CD4-positive, alpha-beta T cell treated with Interferon alpha-2 for 1 hour (primary cell): ENCODE measurements around the gene SIGLEC12.
"Not testable (repeated sequence)": the region's sequence is repeated elsewhere in the genome, so short reads cannot be mapped to it uniquely, and the experiment has no call there.

Source experiments
- DNase-seq, 2 donors: peaks; one replicate each; pipeline ENCODE4 v3.0.0-alpha.2; 2020 to 2022

The SIGLEC12 gene

DNA sequence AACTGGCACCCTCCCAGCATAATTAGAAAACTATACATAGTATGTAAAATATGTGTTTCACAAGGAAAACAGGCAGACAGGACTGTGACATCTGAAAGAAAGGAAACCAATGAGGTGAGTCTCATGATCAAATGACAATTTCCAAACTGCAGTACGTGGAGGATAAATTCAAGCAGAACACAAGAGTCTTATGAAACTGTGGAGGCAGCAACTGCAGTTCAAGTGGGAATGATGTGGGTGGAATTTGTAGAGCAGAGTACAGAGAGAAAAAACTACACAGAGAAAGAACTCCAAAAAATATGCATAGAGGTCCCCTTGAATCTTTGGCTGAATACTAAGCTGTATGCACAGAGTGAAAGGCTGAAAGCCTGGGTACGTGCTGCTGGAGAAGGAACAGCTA lies 20.2 kb upstream of the SIGLEC12 start:
- no peak for DNase-seq

GRCh38 chr19:51521357-51521756 lies 19.8 kb upstream of the SIGLEC12 start:
- DNase-seq, result no peak

DNA sequence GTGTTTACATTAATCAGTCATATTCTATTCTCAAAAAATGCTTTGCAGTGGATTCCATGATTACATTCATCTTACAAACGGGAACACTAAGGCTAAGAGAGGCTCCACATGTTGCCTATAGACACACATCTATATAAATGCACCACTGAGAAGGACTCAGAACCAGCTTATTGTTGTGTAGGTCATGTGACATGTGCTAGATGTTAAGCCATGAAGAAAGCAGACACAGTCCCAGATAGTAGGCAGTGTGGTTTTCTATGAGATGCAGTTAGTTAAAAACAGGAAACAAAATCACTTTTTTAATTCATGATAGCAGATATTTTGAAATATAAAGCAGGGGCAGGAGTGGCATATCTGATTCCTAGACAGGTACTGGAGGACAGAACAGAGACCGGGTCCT lies 19.1 kb upstream of the SIGLEC12 start:
- DNase-seq, result no peak

DNA sequence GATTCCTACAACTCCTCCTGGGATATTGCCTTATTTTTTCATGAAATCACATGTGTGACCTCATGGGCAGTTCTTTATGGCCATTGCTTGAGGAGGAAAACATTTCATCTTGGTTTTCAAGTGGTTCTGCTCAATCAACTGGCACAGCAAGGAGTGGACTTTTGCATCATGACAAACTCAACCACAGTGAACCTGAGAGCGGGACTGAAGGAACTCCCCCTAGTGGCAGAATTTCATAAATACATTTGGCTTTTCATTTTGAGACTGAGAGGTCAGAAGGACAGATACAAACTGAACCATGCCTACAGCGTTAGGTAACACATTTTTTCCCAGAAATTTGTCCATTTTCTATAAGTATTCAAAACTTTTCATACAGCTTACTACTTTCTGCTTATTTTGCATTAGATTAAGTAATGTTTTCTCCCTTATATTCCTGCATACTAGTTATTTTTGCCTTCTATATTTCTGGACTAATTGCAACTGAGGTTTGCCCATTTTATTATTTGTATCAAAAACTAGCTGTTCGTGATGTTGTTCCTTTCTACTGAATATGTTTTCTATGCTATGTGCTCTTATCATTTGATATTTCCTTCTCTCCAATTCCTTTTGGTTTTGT lies 13.4 kb upstream of the SIGLEC12 start:
- DNase-seq, result peak in 1 of 2 donors; percentile 60

GRCh38 chr19:51513968-51514367 lies 12.4 kb upstream of the SIGLEC12 start:
- DNase-seq, result no peak

- peak in 1 of 2 donors; percentile 24 for DNase-seq
These were observed 9.8 kb upstream of the SIGLEC12 start for GRCh38 chr19:51511353-51511752.

DNA sequence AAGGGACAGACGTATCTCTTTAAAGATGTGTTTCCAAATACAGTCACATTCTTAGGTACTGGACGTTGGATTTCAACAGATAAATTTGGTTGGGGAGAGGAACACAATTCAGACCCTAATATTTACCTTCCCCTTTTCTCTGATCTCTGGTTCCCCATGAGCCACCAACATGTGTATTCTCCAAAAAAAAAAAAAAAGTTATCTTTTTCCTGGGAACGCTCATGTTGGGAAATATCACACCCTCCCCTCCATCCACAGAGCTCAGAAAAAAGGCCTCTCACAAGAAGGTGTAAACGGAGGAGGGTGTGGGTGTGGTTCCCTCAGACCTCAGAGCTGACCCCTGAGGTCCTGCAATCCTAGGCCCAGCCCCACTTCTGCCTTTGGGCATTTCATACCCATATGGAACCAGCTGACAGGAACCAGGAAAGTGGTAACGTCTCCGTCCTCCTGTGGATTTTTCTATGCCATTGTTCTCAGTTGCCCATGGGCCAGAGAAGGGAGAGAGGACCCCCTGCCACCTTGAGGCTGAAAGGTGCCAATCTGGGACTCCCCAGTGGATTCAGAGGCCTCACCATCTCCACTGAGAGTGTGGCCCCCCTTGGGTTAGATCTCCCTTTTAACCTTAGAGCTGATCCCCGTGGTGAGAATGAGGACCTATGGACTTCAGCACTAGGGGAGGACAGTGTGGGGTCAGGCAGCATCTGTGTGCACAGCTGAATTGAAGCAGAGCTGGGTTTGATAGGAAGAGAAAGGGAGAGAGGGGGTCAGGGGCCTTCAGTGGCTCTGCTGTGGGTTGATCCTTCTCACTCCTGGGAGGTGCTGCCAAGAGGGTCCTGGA lies 8.4 kb upstream of the SIGLEC12 start:
- DNase-seq, result no peak

GRCh38 chr19:51508059-51508733 lies 6.6 kb upstream of the SIGLEC12 start:
- no peak for DNase-seq

DNA sequence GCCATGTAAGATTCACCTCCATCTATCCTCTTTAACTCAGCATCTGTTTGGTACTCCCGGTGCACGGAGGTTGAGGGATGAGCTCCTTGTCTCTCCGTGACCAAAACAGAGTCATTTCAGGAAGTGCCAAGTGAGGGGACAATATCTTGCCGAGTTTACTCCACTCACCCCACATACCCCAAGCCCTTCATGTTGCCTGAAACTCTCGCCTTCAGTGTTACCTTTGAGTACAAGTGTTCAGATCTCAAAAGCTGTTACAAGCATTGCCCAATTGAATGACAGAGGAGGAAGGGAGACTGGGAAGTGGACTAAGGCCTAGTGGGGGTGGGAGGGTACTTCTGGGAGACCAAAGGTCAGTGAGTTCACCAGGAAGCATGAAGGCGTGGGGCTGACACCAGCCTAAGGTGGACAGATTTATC lies 6.0 kb upstream of the SIGLEC12 start:
- DNase-seq, result no peak

- no peak for DNase-seq
These were observed 5.6 kb upstream of the SIGLEC12 start for GRCh38 chr19:51507192-51507591.

DNA sequence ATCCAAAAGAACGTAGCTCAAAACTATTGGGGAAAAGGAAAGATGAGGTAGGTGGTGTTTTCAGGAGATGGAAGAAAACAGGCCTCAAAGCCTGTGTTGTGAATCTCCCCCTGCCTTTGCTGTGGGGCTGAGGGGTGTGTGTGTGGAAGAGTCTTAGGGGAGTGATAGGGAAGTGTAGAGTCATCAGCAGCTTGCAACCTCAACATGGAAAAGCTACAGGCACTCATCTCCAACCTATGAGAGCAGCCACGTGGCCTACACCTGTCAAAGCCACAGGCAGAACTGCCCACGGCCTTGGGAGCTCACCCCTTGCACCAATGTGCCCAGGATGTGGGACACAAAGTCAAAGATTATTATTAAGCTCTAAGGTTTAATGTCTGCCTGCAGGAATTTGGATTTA lies 4.3 kb upstream of the SIGLEC12 start:
- no peak for DNase-seq

DNA sequence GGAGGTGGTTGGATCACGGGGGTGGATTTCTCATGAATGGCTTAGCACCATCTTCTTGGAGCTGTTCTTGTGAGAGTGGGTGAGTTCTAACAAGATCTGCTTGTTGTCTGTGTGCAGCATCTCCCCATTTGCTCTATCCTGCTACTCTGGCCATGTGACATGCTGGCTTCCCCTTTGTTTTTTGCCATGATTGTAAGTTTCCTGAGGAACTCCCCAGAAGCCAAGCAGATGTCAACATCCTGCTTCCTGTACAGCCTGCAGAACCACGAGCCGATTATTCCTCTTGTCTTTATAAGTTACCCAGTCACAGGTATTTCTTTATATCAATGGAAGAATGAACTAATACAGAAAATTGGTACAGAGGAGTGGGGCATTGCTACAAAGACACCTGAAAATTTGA lies 2.3 kb upstream of the SIGLEC12 start:
- DNase-seq, result no peak

- no peak for DNase-seq
These were observed 1.8 kb upstream of the SIGLEC12 start for GRCh38 chr19:51503286-51503817.

DNA sequence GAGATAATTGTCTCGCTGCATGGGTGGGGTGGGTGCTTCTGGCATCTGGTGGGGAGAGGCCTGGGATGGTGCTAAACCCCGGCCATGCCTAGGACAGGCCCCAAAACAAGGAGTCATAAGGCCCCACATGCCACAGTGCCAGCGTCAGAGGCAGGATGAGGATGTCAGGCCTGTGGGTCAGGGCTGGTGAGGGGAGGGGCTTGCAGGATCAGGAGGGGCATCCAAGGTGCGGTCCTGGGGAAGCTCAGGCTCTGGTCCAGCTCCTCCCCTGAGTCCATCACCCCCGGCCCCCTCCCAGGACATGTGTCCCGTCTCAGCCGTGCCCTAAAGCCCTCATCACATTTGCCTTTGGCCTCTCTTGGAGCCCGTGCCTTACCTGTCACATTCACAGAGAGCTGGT lies 669 bp downstream of the SIGLEC12 start:
- not testable (repeated sequence) for DNase-seq

- DNase-seq, result no peak
These were observed 3.9 kb downstream of the SIGLEC12 start for GRCh38 chr19:51497666-51498065.

DNA sequence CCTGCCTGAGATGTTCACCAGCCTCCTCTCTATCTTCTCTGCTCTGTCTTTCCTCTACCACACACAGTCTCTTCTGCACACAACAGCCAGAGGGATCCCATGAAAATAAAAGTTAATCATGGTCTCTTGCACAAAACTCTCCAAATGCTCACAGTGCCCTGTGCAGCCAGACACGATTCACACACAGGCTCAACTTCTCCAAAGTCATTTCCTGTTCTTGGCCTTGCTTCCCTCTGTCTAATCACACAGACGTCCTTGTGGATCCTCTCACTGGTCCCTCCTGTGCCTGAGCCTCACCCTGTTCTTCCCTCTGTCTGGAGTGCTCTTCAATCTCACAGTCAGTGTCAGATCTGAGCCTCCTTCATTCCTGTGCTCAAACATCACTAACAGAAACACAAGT lies 7.8 kb downstream of the SIGLEC12 start:
- no peak for DNase-seq

- DNase-seq, result no peak
These were observed 10.0 kb downstream of the SIGLEC12 start for GRCh38 chr19:51491586-51491985.

- no peak for DNase-seq
These were observed 10.9 kb downstream of the SIGLEC12 start for GRCh38 chr19:51490676-51491075.

DNA sequence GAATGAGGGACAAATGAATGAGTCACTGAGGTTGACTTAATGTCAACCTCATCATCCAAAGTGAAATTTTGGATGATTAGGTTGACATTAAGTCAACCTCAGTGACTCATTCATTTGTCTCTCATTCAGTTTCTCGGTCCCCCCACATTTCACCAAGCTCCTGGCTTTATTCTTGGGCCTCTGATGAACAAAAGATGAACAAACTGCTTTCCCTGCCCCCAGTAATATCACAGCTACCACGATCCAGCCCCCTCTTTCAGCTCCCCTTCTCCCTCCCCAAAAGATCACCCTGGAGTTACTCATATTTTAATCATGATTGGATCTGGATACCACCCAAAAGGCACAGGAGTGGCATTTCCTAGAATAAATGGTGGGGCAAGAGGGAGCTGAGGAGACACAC lies 12.5 kb downstream of the SIGLEC12 start:
- DNase-seq, result no peak

DNA sequence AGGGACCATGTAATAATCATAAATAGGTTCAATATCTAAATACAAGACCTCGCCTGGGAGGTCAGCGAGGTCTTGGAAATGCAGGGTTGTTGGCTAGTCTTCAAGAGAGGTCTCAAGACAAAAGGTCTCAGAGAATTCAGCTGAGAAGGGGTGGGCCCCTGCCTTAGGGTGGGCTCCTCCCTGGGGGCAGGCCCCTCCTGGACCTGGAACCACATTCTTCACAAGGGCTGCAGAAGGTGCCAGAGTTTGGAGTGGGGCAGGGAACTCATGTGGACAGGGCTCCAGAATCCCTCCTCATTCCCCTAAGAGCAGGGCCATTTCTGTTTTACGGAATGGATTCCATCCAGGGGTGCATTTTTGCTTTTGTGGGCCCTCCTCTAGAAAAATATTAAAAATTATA lies 13.1 kb downstream of the SIGLEC12 start:
- DNase-seq, result no peak

DNA sequence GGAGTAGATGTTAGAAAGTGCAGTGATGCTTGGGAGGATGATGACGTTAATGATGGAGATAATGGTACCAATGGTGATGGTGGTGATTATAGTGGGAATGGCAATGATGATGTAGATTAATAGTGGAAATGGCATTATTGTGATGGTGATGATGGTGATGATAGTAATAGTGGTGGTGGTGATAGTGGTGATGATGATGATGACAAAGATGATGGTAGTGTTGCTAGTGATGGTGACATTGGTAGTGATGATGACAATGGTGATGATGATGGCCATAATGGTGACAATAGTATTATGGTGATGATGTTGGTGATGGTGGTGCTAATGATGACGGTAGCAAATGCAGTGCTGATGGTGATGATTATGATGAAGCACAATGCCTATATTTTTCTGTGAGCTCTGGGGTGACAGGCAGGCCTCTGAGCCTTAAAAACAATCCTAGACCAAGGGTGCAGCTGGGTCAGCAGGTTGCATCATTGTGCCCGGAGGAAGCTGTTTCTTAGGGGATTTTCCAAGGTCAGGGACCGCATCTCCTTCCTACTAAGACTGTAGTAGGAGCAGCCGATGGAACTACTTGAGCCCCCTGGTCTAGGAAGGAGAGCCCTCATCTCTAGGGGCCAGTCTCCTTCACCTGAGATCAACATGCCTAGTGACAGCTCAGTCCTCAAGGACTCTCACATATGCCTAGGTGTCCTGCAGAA lies 15.5 kb downstream of the SIGLEC12 start:
- DNase-seq, result no peak

DNA sequence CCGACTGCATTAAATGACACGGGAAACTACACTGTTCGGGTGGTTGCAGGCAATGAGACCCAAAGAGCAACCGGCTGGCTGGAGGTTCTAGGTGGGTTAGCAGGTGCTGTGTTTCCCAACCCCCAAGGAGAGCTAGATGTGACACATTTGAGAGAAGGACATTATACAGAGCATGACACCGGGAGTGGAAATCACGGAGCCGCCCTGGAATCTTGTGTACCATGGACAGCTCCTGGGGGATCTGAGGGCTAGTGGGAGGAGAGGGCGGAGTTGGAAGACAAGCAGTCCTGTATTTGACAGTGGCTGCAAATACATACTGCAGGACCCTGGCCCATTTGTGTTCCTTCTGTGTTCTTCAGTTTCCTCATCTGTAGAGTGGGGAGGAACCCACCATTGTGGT lies 21.0 kb downstream of the SIGLEC12 start:
- no peak for DNase-seq
